Measurements from ENCODE around the gene SLC25A15. TPM values are rescaled to one million over a fixed set of nuclear protein-coding genes. Genes with fewer than 3 reads are reported as not detected.

Gene SLC25A15
- total RNA-seq, 2 donors from 2014 or later = 7.4 to 32.8 TPM

DNA sequence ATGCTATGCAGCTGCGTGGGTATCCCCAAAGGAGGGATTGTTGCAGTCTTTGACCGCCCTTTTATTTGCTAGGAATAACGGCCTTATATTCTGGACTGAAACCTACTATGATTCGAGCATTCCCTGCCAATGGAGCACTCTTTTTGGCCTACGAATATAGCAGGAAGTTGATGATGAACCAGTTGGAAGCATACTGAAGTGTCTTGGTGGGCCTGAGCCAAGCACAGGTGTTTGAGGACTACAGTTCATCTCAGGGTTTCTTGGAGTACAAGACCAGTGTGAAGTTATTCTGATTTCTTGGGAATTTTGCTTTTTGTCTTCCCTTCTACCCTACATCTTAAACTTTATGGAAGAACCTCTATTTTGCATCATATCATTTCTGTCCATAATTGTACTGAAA, 20.1 kb downstream of the SLC25A15 start:
- Histone ChIP-seq H3K27ac (no peak overlapping the region), H3K36me3 (no peaks in the 10 kb centered on the region), H3K9me3 (no peaks in the 10 kb centered on the region), H3K4me1 (replicated peaks) (no peaks in the 10 kb centered on the region), H3K27me3 (replicated peaks; ENCODE audit: insufficient read depth) (no peaks in the 10 kb centered on the region), H3K4me3 (no peak overlapping the region)
- no peak for TF ChIP-seq POLR2A (IDR thresholded peaks at IDR 0.05)
- no peak for TF ChIP-seq POLR2AphosphoS5 (IDR thresholded peaks at IDR 0.05)
- TF ChIP-seq, protein P1, sequence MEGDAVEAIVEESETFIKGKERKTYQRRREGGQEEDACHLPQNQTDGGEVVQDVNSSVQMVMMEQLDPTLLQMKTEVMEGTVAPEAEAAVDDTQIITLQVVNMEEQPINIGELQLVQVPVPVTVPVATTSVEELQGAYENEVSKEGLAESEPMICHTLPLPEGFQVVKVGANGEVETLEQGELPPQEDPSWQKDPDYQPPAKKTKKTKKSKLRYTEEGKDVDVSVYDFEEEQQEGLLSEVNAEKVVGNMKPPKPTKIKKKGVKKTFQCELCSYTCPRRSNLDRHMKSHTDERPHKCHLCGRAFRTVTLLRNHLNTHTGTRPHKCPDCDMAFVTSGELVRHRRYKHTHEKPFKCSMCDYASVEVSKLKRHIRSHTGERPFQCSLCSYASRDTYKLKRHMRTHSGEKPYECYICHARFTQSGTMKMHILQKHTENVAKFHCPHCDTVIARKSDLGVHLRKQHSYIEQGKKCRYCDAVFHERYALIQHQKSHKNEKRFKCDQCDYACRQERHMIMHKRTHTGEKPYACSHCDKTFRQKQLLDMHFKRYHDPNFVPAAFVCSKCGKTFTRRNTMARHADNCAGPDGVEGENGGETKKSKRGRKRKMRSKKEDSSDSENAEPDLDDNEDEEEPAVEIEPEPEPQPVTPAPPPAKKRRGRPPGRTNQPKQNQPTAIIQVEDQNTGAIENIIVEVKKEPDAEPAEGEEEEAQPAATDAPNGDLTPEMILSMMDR (IDR thresholded peaks at IDR 0.05) = no peak
- 98% methylated on average over 5 of the region's 5 CpGs for WGBS
- no peak for DNase-seq (ENCODE audit: low spot score)
- intact Hi-C loops (cut with DNase I) = no loop called here

DNA sequence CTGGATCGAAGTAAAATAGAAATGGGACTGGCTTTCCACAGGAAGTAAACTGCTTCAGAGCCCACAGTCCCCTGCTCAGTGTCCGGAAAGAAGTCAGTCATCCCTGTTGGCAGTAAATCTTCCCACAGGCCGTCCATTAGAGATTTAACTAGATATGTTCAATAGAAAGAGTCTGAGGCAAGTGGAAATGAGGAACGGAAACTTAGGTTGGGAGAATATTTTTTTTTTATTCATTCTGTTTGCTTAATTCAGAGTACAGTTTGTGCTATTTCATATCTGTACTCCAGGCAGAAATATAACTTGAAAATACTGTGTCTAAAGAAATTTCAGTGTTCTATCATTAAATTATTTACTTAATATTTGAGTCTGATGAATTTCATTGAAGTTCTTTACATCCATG, 22.7 kb downstream of the SLC25A15 start:
- no peak for DNase-seq (ENCODE audit: low spot score)
- TF ChIP-seq POLR2AphosphoS5 (IDR thresholded peaks at IDR 0.05) (no peak), POLR2A (IDR thresholded peaks at IDR 0.05) (no peak)
- TF ChIP-seq, protein P1 (IDR thresholded peaks at IDR 0.05) = no peak
- H3K4me1 ChIP-seq (replicated peaks) = no peaks in the 10 kb centered on the region
- WGBS = 84% methylated on average over 4 of the region's 4 CpGs
- no peaks in the 10 kb centered on the region for H3K9me3 ChIP-seq
- H3K27me3 ChIP-seq (replicated peaks; ENCODE audit: insufficient read depth) = no peaks in the 10 kb centered on the region
- intact Hi-C loops (cut with DNase I) = no loop called here
- no peak overlapping the region for H3K4me3 ChIP-seq
- no peak overlapping the region for H3K27ac ChIP-seq
- H3K36me3 ChIP-seq = no peaks in the 10 kb centered on the region

DNA sequence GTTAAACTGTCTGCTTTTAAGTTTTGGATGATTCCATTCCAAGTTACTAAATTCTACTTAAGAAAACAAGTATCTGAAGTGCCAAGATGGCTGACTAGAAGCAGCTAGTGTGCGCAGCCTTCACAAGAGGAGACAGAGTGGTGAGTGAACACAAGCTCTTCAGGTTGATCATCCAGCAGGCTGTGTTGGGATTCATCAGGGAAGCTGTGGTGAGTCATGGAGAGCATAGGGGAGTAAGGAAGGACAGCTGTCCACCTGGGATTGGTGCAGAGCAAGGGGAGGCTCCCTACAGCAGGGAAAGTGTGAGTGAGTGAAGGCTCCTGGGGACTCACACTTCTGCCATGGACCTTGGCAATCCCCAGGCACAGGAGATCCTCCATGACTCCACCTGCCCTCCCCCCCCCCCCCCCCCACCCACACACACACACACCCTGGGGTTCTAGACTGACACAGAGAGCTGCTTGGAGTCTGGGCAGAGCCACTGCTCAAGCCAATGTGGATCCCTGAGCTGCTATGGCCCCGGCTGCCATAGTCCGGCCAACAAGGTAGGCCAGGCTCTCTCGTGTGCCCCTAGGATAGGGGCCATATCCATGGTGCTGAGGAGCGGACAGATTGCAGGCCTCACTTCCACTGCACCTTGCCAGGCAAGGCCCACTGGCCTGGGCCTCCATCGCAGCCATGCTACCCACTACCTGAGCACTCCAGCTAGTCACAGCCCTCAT, 23.5 kb downstream of the SLC25A15 start:
- no peak overlapping the region for H3K4me3 ChIP-seq
- no peak for DNase-seq (ENCODE audit: low spot score)
- over 99% methylated on average over 6 of the region's 6 CpGs for WGBS
- H3K36me3 ChIP-seq = no peaks in the 10 kb centered on the region
- intact Hi-C loops (cut with DNase I) = no loop called here
- H3K27ac ChIP-seq = no peak overlapping the region
- H3K27me3 ChIP-seq (replicated peaks; ENCODE audit: insufficient read depth) = no peaks in the 10 kb centered on the region
- H3K4me1 ChIP-seq (replicated peaks) = no peaks in the 10 kb centered on the region
- no peaks in the 10 kb centered on the region for H3K9me3 ChIP-seq
- no peak for TF ChIP-seq POLR2A (IDR thresholded peaks at IDR 0.05)
- TF ChIP-seq, protein P1 (IDR thresholded peaks at IDR 0.05) = no peak
- no peak for TF ChIP-seq POLR2AphosphoS5 (IDR thresholded peaks at IDR 0.05)

DNA sequence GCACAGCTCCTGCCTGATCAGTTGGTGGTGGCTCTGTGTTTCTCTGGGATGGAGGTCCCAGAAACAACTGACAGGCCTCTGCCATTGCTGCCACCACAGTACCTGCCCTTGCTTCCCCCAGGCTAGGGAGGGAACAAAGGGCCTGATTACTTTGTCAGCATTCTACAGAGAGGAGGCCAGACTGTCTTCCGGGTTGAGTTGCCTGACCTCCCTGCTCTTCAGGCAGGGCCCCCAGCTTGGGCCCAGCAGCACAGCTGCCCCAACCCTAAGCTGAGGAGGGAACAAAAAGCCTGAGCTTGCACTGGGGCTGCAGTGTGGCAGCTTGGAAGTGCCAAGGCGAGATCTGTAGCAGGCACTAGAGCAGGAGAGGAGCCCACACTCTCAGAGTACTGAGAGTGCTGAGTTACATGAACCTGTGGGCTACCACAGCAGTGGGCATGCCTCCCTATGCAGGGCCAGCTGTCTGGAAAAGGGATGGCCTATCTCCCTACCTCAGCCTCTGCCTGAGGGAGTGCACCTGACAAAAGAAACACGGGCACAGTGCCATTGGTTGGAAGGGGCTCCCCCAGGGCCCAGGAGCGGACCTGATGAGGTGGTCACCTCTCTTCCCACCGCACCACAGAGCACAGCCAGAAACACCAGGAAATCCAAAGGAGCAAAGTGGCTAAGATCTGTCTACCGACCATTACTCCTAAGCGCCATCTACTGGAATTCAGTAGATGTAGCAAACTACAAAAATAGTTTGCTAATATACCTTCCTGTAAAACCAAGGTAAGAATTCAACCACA, 24.4 kb downstream of the SLC25A15 start:
- intact Hi-C loops (cut with DNase I) = no loop called here
- DNase-seq (ENCODE audit: low spot score) = no peak

More for the DNA sequence above, 24.4 kb downstream of the SLC25A15 start:
- Histone ChIP-seq H3K4me1 (replicated peaks) (no peaks in the 10 kb centered on the region), H3K27ac (no peak overlapping the region), H3K27me3 (replicated peaks; ENCODE audit: insufficient read depth) (no peaks in the 10 kb centered on the region), H3K9me3 (no peaks in the 10 kb centered on the region), H3K36me3 (no peaks in the 10 kb centered on the region), H3K4me3 (no peak overlapping the region)
- TF ChIP-seq, protein P1 (IDR thresholded peaks at IDR 0.05) = peak in 3 of 4 experiments; percentile 26 to 33 (median 30)
- no peak for TF ChIP-seq POLR2A (IDR thresholded peaks at IDR 0.05)
- TF ChIP-seq POLR2AphosphoS5 (IDR thresholded peaks at IDR 0.05) = peak; percentile 8
- 83% methylated on average over 7 of the region's 7 CpGs for WGBS

All from prostate gland (tissue), 2 donors.